SK-N-SH treated with all-trans-retinoic acid at 6 μM for 48 hours (cell line): ENCODE results near the gene NHSL2.

Source experiments
- ATAC-seq: fragments of 200-7000 bp; cut with Tn5 transposase; 3 replicates; pipeline ENCODE4 v1.9.1; 2020; ENCODE audit warnings: mild to moderate bottlenecking, moderate library complexity
- BACH2 ChIP-seq: fragments of 250-450 bp; sonication (Bioruptor Pico); IDR thresholded peaks from 2 replicates; pipeline ENCODE4 v1.9.0; 2021; ENCODE audit warnings: mild to moderate bottlenecking, borderline replicate concordance
- CSDC2 ChIP-seq: fragments of 250-450 bp; sonication (Bioruptor Pico); IDR thresholded peaks from 2 replicates; pipeline ENCODE4 v1.5.0; 2020; ENCODE audit warnings: mild to moderate bottlenecking, moderate library complexity
- ESRRG ChIP-seq: fragments of 250-450 bp; sonication (Bioruptor Pico); IDR thresholded peaks from 2 replicates; pipeline ENCODE4 v1.6.1; 2021; ENCODE audit warnings: mild to moderate bottlenecking
- OSR1 ChIP-seq: fragments of 250-450 bp; sonication (Bioruptor Pico); IDR thresholded peaks from 2 replicates; pipeline ENCODE4 v1.8.0; 2022; ENCODE audit warnings: moderate library complexity, mild to moderate bottlenecking, inconsistent platforms
- PPARA ChIP-seq: fragments of 250-450 bp; sonication (Bioruptor Pico); IDR thresholded peaks from 2 replicates; pipeline ENCODE4 v1.5.0; 2020; ENCODE audit warnings: mild to moderate bottlenecking, borderline replicate concordance
- RARB ChIP-seq: fragments of 250-450 bp; sonication (Bioruptor Pico); IDR thresholded peaks from 2 replicates; pipeline ENCODE4 v1.8.0; 2021; ENCODE audit warnings: mild to moderate bottlenecking, moderate library complexity
- TCF4 ChIP-seq: fragments of 250-450 bp; sonication (Bioruptor Pico); IDR thresholded peaks from 2 replicates; pipeline ENCODE4 v1.8.0; 2021; ENCODE audit warnings: mild to moderate bottlenecking, moderate library complexity, borderline replicate concordance
- TOX ChIP-seq: fragments of 250-450 bp; sonication (Bioruptor Pico); IDR thresholded peaks from 2 replicates; pipeline ENCODE4 v1.8.0; 2021; ENCODE audit warnings: mild to moderate bottlenecking, moderate library complexity, borderline replicate concordance
- ZC3H10 ChIP-seq: fragments of 250-450 bp; sonication (Bioruptor Pico); IDR thresholded peaks from 2 replicates; pipeline ENCODE4 v1.5.1; 2021; ENCODE audit warnings: mild to moderate bottlenecking, moderate library complexity
- ZFP3 ChIP-seq: fragments of 250-450 bp; sonication (Bioruptor Pico); IDR thresholded peaks from 2 replicates; pipeline ENCODE4 v1.5.0; 2020; ENCODE audit warnings: mild to moderate bottlenecking, moderate library complexity
- ZFP30 ChIP-seq: fragments of 450-650 bp; formaldehyde crosslinking; IDR thresholded peaks from 2 replicates; pipeline ENCODE4 v1.5.0; 2022; ENCODE audit warnings: mild to moderate bottlenecking, moderate library complexity
- ZNF565 ChIP-seq: fragments of 450-650 bp; formaldehyde crosslinking; conservative IDR thresholded peaks from 2 replicates; pipeline ENCODE4 v1.5.0; 2020; ENCODE audit warnings: low read depth, mild to moderate bottlenecking, moderate library complexity
- ZNF70 ChIP-seq: fragments of 450-650 bp; formaldehyde crosslinking; IDR thresholded peaks from 2 replicates; pipeline ENCODE4 v1.5.0; 2020; ENCODE audit warnings: mild to moderate bottlenecking, moderate library complexity
- ZNF8 ChIP-seq: fragments of 450-650 bp; formaldehyde crosslinking; IDR thresholded peaks from 2 replicates; pipeline ENCODE4 v1.5.0; 2020; ENCODE audit warnings: mild to moderate bottlenecking, moderate library complexity
- TF ChIP-seq, protein P1 (sequence below): fragments of 250-450 bp; sonication (Bioruptor Pico); IDR thresholded peaks from 2 replicates; pipeline ENCODE4 v1.5.1; 2020; ENCODE audit warnings: low read depth, mild to moderate bottlenecking, moderate library complexity
- TF ChIP-seq, protein P2 (sequence below): fragments of 250-450 bp; sonication (Bioruptor Pico); IDR thresholded peaks from 2 replicates; pipeline ENCODE4 v1.8.0; 2020; ENCODE audit warnings: mild to moderate bottlenecking, moderate library complexity, borderline replicate concordance
- TF ChIP-seq, protein P3 (sequence below): fragments of 250-450 bp; sonication (Bioruptor Pico); IDR thresholded peaks from 2 replicates; pipeline ENCODE4 v1.5.0; 2020; ENCODE audit warnings: mild to moderate bottlenecking, moderate library complexity
- TF ChIP-seq, protein P4 (sequence below): fragments of 250-450 bp; sonication (Bioruptor Pico); IDR thresholded peaks from 2 replicates; pipeline ENCODE4 v1.5.1; 2021; ENCODE audit warnings: mild to moderate bottlenecking, moderate library complexity
- TF ChIP-seq, protein P5 (sequence below): fragments of 250-450 bp; sonication (Bioruptor Pico); IDR thresholded peaks from 2 replicates; pipeline ENCODE4 v1.8.0; 2021; ENCODE audit warnings: low read depth, mild to moderate bottlenecking, moderate library complexity, borderline replicate concordance

NHSL2 gene

DNA sequence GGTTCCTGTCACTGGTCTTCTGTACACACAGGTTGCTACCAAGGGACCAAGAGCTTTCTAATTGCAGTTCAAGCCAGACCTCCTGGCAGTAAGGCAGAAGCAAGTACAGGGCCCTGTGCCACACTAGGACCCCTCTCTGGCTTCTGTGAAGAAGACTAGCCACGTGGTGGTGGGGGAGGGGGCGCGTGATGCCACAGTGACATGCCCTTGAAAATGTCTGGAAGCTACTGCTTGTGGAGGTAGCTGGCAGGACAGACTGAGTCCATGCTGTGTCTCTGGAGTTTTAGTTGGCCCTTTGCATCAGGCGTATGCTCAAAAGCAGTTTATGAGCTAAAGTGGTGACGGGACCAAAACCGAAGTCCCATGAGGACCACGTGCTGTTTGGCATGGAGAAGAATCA lies 170.2 kb downstream of the NHSL2 start:
- TF ChIP-seq ZNF565, result no peak
- no peak for TF ChIP-seq ZC3H10 (CRISPR knock-in tag)
- TF ChIP-seq, protein P1, sequence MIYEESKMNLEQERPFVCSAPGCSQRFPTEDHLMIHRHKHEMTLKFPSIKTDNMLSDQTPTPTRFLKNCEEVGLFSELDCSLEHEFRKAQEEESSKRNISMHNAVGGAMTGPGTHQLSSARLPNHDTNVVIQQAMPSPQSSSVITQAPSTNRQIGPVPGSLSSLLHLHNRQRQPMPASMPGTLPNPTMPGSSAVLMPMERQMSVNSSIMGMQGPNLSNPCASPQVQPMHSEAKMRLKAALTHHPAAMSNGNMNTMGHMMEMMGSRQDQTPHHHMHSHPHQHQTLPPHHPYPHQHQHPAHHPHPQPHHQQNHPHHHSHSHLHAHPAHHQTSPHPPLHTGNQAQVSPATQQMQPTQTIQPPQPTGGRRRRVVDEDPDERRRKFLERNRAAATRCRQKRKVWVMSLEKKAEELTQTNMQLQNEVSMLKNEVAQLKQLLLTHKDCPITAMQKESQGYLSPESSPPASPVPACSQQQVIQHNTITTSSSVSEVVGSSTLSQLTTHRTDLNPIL (CRISPR knock-in tag), result no peak
- no peak for TF ChIP-seq TOX
- TF ChIP-seq, protein P2, sequence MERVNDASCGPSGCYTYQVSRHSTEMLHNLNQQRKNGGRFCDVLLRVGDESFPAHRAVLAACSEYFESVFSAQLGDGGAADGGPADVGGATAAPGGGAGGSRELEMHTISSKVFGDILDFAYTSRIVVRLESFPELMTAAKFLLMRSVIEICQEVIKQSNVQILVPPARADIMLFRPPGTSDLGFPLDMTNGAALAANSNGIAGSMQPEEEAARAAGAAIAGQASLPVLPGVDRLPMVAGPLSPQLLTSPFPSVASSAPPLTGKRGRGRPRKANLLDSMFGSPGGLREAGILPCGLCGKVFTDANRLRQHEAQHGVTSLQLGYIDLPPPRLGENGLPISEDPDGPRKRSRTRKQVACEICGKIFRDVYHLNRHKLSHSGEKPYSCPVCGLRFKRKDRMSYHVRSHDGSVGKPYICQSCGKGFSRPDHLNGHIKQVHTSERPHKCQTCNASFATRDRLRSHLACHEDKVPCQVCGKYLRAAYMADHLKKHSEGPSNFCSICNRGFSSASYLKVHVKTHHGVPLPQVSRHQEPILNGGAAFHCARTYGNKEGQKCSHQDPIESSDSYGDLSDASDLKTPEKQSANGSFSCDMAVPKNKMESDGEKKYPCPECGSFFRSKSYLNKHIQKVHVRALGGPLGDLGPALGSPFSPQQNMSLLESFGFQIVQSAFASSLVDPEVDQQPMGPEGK (CRISPR knock-in tag), result no peak
- TF ChIP-seq ZNF8 (CRISPR knock-in tag), result no peak
- no peak for TF ChIP-seq RARB (CRISPR knock-in tag)
- TF ChIP-seq, protein P3, sequence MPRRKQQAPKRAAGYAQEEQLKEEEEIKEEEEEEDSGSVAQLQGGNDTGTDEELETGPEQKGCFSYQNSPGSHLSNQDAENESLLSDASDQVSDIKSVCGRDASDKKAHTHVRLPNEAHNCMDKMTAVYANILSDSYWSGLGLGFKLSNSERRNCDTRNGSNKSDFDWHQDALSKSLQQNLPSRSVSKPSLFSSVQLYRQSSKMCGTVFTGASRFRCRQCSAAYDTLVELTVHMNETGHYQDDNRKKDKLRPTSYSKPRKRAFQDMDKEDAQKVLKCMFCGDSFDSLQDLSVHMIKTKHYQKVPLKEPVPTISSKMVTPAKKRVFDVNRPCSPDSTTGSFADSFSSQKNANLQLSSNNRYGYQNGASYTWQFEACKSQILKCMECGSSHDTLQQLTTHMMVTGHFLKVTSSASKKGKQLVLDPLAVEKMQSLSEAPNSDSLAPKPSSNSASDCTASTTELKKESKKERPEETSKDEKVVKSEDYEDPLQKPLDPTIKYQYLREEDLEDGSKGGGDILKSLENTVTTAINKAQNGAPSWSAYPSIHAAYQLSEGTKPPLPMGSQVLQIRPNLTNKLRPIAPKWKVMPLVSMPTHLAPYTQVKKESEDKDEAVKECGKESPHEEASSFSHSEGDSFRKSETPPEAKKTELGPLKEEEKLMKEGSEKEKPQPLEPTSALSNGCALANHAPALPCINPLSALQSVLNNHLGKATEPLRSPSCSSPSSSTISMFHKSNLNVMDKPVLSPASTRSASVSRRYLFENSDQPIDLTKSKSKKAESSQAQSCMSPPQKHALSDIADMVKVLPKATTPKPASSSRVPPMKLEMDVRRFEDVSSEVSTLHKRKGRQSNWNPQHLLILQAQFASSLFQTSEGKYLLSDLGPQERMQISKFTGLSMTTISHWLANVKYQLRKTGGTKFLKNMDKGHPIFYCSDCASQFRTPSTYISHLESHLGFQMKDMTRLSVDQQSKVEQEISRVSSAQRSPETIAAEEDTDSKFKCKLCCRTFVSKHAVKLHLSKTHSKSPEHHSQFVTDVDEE (CRISPR knock-in tag), result no peak
- TF ChIP-seq ZFP3 (CRISPR knock-in tag), result no peak
- no peak for TF ChIP-seq ESRRG (CRISPR knock-in tag)
- TF ChIP-seq CSDC2 (CRISPR knock-in tag), result no peak
- no peak for TF ChIP-seq PPARA (CRISPR knock-in tag)
- TF ChIP-seq OSR1, result no peak
- TF ChIP-seq ZNF70 (CRISPR knock-in tag), result no peak
- TF ChIP-seq TCF4 (CRISPR knock-in tag), result no peak
- TF ChIP-seq, protein P4, sequence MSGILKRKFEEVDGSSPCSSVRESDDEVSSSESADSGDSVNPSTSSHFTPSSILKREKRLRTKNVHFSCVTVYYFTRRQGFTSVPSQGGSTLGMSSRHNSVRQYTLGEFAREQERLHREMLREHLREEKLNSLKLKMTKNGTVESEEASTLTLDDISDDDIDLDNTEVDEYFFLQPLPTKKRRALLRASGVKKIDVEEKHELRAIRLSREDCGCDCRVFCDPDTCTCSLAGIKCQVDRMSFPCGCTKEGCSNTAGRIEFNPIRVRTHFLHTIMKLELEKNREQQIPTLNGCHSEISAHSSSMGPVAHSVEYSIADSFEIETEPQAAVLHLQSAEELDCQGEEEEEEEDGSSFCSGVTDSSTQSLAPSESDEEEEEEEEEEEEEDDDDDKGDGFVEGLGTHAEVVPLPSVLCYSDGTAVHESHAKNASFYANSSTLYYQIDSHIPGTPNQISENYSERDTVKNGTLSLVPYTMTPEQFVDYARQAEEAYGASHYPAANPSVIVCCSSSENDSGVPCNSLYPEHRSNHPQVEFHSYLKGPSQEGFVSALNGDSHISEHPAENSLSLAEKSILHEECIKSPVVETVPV (CRISPR knock-in tag), result no peak
- TF ChIP-seq, protein P5, sequence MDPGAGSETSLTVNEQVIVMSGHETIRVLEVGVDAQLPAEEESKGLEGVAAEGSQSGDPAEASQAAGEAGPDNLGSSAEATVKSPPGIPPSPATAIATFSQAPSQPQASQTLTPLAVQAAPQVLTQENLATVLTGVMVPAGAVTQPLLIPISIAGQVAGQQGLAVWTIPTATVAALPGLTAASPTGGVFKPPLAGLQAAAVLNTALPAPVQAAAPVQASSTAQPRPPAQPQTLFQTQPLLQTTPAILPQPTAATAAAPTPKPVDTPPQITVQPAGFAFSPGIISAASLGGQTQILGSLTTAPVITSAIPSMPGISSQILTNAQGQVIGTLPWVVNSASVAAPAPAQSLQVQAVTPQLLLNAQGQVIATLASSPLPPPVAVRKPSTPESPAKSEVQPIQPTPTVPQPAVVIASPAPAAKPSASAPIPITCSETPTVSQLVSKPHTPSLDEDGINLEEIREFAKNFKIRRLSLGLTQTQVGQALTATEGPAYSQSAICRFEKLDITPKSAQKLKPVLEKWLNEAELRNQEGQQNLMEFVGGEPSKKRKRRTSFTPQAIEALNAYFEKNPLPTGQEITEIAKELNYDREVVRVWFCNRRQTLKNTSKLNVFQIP (CRISPR knock-in tag), result no peak
- TF ChIP-seq ZFP30 (CRISPR knock-in tag), result no peak
- TF ChIP-seq, all 23 proteins: peak for 0
- ATAC-seq, result no peak

DNA sequence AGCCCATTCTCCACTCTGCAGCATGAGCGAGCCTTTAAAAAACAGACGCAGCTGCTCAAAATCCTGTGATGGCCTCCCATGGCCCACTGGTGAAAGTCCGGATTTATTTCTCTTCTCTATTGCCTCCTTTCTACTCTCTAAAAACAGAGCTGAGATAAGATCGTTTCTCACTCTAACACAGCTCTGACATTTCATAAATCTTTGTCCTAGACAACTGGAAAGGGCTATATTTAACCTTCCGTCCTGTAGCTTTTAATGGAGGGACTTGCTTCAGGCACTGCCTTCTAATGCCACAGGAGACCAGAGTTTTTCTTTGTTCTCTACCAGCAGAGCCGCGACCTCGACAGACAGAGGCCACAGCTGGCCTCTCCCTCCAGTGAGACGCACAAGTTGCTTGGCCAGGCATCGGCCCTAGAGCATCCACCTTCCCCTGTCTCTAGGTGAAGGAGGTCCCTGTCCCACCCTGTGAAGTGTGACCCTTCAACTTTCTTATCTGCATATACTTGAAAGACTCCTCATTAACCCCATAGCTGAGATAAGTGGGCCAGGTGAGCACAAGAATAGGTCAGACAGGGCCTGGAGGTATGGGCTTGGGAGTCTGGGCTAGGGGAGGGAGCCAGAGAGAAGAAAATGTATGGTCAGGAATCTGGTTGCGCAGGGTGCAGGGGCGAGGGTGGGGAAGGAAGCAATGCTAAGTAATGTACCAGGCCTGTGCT lies 171.1 kb downstream of the NHSL2 start:
- ATAC-seq, result no peak; the same call in 2 of the 3 replicates

More for the DNA sequence above, 171.1 kb downstream of the NHSL2 start:
- TF ChIP-seq TCF4 (CRISPR knock-in tag), result no peak
- TF ChIP-seq BACH2, result no peak
- TF ChIP-seq ZC3H10 (CRISPR knock-in tag), result no peak
- TF ChIP-seq, protein P4 (CRISPR knock-in tag), result no peak
- TF ChIP-seq RARB (CRISPR knock-in tag), result no peak
- no peak for TF ChIP-seq OSR1
- no peak for TF ChIP-seq PPARA (CRISPR knock-in tag)
- no peak for TF ChIP-seq ESRRG (CRISPR knock-in tag)
- TF ChIP-seq, protein P1 (CRISPR knock-in tag), result no peak
- TF ChIP-seq, protein P5 (CRISPR knock-in tag), result no peak
- TF ChIP-seq, protein P2 (CRISPR knock-in tag), result no peak
- TF ChIP-seq, all 23 proteins: peak for 0
